ENCODE data around the gene CDH13.
A peak's percentile ranks its signal among the peaks of the same experiment; 100 is the strongest.

Gene CDH13

DNA sequence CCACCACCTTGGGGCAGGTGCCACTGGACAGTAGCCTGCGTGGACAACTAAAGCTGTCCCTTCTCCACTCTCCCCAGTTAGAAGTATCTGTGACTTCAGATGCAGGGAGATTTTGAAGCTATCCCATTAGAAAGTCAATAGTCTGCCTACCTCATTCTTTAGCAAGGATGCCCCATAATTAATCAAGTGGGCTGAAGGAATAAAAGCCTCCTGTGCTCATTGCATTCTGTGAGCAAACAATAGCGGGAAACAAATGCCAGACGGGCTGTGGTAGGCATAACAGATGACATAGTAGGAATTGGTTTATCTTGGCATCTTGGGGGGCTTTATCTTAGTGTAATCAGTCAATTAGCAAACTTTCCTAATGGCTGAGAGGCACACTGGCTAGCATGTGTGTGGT is 1084.3 kb downstream of the CDH13 start:
- DNase-seq: no peak

DNA sequence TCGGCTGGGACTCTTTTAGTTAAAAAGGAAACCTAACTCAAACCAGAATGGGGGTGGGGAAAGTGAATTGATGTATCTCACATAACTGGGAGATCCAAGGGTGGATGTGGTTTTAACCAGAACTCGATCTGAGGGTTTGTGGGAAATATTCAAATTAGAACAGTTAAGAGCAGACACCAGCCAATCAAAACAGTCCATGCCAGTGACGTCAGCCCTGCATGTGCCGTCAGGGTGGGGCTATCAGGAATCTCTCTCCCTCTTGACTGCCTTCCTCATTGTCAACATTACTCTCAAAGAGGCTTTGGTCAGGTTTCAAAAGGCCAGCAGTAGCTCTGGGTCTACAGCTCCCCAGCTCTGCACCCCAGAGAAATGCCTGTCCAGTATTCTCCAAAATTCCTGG is 1086.8 kb downstream of the CDH13 start:
- DNase-seq: peak; percentile 64

DNA sequence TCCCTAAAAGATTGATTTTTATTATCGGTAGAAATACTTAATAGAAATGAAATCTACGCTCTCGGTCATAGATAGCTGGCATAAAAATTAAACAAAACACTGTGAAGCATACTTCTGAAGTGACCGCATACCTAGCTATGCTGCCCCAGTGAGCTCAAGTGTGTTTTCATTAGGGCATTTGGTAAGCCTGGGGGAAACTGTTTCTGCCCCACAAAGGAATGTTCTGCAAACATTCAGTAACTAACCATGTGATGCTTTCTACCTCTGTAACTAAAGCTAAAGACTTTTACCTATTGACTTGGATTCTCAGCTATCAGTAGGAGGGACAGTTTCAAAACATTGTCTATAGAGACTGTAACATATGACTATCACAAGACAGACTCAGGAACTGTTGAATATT is 1087.5 kb downstream of the CDH13 start:
- DNase-seq: no peak

DNA sequence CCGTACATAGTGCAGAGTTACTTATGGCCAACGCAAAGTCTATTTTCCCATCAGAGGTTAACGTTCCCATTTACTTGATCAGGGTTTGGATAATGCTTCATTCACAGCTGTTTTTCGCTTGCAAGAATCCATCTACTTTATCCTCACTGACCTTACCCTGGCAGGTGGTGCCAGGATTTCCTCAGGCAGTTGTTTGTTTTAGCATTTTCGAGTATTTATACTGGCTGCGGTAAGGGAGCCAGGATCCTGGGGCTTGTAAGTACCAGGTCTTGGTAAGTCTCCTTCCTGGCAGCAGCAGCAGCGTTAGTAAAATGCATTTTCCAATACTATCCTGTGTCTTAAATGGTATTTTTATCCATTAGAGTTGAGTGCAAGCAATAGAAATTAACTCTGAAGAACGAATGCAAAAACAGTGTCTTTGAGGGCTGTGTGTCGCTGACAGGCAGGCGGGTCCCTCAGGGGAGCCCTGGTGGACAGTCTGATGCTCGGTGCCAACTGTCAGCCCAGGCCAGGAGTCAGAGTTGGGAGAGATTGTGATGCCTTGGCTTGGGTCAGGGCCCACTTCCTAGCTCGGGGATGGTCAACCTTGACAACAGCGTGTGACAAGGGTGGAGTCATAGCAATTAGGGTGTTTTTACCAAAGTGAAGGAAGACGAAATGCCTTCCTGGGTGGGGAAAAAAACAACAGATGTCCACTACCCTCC is 1088.6 kb downstream of the CDH13 start:
- DNase-seq: no peak

DNA sequence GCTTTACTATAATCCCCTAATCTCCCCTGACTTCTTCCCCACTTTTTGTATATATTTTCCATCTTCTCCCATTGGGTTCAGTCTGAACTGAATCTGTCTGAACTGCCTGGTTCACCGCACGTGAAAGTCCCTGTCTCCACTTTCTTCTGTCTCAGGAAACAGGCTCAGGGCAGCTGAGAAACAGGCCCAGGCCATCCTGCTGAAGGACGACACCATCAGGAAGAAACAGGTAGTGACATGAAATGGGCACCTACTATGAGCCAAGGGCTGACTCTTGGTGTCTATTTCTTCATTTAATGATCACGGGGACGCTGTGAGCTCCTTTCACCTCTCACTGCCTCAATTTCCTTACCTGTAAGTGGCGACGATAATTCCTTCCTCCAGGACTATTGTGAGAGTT is 1090.5 kb downstream of the CDH13 start:
- DNase-seq: no peak

DNA sequence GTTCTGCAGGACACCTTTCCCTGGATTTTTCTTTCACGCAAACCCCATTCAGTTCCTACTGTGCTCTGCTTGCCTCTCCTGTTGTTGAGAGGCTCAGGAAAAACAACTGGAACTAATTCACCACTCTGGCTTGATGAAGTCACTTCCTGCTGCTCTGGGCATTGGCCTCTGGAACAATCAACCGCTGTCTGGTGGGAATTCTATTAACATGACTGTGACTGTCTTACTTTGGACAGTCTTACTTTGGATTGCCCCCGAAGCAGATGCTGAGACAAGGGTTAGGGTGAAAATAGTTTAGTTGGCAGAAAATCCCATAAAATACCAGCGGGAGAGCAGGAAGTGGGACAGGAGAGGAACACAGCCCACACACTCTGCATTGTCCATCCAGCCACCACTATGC is 1091.0 kb downstream of the CDH13 start:
- DNase-seq: no peak

DNA sequence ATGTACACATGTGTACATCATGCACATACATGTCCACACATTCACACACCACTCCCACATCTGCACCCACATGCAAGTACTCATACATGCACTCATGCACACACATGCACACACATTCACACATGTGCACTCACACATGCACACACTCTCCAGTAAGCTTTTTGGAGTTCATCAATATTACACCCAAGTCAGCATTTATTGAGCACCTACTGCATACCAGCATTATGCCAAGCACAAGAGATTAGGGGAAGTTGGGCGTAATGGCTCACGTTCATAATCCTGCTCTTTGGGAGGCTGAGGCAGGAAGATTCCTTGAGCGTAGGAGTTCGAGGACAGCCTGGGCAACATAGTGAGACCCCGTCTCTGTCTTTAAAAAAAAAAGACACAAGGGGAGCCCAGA is 1093.4 kb downstream of the CDH13 start:
- DNase-seq: no peak

DNA sequence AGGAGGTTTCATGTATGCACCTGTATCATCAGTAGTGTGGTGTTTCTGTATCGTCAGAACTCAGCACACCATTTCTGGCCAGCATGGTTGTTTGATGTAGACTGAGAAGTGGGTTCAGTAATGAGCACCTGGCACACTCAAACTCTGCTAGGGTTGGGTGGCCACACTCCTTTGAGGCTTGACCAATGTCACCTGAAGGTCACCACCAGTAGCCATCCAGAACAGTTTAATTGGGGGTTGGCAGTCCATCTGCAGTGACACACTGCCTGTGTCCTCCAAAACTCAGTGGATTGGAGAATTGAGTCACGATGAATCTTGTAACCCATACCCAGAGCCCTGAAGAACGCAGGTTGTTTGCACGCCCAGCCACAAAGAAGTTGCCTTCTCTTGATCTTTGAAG is 1094.2 kb downstream of the CDH13 start:
- no peak for DNase-seq

DNA sequence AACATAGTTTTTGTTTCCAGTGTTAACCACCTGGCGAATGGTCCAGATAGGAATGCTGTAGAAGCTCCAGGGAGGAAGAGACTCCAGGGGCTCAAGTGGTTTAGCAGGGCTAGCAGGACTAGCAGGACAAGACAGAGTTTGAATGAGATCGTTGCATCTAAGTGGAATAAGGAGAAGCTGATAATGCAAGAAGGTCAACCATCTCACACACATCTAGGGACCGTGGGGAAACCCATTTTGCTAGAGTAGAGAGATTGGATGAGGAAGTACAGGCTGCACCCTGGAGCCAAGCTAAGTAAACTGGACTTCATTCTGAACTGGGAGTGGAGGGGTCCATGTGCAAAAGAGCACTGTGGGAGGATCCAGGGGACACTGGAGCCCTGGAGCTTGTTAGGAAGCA is 1094.9 kb downstream of the CDH13 start:
- peak; percentile 13 for DNase-seq

DNA sequence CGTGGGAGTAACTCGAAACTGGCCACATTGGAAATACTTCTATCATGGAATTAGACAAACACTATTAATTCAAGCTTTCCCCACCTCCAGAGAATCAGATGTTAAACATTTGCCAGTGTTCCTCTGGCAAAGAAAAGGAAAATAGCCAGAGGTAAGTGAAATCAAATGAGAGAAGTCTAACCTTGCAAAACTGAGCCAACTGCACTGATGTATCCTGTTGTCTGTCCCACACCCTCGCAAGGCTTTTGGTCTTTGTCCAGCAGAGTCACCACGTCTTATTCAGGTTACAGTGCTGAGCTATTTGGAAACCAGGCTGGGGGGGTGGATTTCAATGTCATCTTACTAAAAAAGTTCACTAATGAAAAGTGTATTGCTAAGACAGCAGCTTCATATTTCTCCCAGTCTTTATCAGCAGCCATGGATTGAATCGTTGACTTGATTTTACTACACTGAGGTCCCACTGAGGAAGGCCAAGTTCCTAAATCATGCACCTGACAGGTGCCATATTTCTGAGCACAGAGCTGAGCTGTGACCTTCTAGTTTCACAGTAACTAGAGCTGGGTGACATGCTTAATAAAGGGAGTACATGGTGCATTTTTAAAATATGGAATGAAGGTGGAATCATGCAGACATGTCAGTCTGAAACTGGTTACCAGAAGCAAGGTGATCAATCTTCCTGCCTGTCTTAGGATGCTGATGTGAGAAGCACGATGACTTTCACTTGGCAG is 1095.9 kb downstream of the CDH13 start:
- no peak for DNase-seq

DNA sequence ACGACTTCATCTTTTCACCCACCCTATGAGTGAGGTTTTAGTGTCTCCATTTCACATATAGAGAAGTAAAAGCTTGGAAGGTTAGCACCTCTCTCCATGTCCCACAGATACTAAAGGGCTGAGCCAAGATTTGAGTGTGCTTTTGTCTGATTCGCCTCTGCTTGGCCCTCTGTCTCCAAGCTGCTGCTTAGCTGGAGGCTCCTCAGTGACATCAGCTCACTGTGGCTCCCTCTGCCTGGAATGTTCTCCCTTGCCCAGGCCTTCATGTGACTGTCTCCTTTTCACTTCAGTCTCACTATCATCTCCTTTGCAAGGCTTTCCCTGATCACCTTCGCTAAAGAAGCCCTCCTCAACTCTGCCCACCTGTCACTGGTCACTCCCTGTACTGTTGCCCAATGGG is 1096.5 kb downstream of the CDH13 start:
- DNase-seq: no peak

DNA sequence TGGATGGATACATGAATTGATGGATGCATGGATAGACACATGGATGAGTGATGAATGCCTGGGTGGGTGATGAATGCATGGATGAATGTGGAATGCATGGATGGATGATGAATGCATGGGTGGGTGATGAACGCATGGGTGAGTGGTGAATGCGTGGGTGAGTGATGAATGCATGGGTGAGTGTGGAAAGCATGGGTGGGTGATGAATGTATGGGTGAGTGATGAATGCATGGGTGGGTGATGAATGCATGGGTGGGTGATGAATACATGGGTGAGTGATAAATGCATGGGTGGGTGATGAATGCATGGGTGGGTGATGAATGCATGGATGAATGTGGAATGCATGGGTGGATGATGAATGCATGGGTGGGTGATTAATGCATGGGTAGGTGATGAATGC is 1097.1 kb downstream of the CDH13 start:
- DNase-seq: no peak

DNA sequence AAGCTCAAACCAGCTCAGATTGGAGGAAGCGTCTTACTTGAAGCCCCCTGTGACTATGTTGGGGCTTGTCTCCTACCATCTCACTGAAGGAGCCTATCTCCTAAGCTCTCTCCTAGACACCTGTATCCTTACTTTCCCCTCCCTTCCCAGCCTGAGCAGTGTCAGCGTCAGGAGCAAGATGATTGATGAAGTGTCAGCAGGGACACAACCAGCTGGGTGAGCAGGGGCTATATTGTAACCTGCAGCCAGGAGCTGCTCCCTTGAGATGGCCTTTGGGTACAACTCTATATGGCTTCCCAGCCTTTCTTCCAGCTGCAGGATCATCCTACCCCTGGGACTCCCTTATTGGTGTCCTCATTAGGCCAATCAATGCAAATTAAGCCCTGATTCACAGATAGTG is 1097.8 kb downstream of the CDH13 start:
- no peak for DNase-seq

DNA sequence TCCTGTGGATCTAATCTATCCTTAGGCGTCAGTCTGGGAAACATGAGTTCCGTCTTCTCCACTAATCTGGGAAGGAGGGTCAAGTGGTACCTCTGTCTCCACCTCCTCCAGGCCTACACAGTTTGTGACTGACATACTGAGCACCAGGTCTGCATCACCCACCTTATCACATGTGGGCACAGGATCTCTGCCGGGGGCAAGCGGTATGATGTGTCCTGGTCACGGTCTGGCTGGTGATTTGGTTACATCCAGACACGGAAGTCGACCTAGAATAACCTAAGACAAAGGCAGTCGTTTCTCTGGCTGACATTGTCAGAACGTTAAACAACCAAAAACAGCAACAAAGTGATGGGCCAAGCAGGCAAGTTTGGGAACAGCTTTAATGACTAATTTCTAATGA is 1098.5 kb downstream of the CDH13 start:
- no peak for DNase-seq

DNA sequence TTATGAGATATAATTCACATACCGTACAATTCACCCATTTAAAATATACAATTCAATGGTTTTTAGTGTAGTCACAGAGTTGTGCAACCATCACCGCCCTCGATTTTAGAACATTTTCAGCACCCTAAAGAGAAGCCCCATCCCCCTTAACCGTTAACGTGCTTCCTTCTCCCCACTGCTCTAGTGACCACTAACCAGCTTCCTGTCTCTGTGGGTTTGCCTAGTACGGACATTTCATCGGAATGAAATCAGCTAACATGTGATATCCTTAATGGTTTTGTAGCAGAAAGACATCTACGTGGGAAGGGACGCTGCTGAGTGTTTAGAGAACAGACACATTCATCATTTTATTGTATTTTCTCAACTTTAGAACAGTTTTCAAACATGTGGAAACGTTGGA is 1100.2 kb downstream of the CDH13 start:
- peak; percentile 95 for DNase-seq

DNA sequence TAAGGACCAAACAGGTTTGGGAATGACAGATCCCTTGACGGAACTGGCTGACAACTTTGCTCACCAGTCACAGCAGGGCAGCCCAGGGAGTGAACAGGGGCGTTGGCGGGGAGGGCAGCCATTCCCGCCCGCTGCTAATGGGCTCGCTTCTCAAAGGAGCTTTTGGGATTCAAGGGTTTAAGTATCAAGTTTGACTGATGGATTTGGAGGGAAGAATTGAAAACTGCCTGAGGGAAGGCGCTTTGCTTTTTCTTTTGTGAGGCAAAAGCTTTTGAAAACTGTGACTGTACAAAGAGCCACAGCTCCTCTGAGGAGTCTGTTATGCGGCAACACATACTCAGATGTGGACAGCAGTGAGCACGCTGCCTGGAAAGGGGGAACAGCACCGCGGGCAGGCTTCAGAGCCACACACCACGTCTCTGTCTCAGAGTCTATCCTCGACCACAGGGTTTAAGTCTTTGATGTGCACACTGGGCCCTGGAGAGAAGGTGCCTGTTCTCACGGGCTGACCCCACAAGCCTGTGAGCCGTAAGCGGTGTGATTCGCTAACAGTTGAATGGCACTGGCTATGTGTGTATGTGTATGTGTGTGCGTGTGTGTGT is 1101.1 kb downstream of the CDH13 start:
- peak; percentile 67 for DNase-seq

DNA sequence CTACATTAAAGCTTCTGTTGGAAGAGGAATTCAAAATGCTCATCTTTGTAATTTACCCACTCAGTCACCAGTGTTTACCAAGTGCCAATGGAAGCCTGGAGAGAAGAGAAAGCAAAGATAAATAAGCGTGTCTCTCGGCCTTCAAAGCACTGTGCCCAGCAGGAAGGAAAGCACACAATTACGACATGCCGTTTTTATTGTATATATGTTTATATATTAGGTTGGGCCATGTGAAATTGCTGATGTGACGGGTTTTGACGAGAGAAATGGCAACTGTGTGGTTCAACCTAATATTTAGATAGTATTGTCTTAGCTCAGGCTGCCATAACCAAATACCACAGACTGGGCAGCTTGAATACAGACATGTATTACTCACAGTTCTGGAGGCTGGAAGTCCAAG is 1101.7 kb downstream of the CDH13 start:
- DNase-seq: no peak

DNA sequence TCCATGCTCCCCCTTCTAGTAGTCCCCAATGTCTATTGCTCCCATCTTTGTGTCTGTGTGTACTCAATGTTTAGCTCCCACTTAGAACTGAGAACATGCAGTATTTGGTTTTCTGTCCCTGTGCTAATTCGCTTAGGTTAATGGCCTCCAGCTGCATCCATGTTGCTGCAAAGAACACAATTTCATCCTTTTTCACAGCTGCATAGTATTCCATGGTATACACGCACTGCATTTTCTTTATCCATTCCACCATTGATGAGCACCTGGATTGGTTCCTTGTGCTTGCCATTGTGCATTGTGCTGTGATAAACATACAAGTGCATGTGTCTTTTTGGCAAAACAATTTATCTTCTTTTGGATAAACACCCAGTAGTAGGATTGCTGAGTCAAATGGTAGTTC is 1104.0 kb downstream of the CDH13 start:
- no peak for DNase-seq

DNA sequence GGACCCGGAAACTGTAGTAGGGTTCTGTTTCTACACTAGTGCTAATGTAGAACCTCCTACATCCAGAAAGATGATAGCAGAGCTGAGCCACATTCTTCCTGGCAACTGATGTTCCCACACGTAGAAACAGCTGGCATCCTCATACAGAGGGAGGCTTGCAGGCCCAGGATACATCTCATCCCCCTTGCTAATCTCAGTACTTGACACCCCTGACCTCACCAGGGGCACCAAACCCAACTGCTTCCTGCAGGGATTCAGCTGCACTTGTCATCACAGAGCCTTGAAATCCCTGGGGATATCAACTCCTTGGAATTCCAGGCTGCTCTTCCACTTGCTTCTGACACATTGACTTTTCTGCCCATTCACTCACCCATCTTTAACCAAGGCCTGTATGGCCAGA is 1105.8 kb downstream of the CDH13 start:
- DNase-seq: no peak

DNA sequence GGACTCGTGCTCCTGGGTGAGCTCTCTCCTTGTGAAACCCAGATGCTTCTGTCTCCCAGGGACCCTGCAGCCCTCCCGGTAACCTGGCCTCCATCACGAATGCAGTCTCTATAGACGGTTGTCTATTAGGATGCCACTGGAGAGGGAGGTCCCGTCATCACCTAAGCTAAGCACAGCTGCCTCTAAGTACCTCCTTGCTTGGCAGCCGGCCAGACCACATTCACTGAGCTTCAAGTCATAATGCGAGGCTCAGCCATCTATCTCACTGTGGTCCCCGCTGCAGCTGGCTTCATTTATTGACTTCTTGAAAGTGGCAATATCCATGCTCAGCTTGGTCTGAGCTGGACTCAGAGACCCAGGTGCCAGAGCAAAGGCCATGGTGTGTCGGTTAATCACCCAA is 1106.5 kb downstream of the CDH13 start:
- DNase-seq: no peak

DNA sequence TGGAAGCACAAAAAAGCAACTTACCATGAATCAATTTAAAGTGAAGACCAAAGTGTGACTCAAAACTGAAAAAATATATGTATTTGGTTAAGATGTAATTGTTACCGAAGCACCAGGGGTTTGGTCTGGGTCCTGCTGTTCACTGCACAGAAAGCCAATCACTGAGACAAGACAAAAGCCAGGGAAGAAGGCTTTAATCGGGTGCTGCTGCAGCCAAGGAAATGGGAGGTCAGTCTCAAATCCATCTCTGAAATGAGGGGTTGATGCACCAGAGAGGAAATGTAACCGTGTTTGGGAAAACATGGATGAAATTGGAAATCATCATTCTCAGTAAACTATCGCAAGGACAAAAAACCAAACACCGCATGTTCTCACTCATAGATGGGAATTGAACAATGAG is 1107.4 kb downstream of the CDH13 start:
- no peak for DNase-seq

DNA sequence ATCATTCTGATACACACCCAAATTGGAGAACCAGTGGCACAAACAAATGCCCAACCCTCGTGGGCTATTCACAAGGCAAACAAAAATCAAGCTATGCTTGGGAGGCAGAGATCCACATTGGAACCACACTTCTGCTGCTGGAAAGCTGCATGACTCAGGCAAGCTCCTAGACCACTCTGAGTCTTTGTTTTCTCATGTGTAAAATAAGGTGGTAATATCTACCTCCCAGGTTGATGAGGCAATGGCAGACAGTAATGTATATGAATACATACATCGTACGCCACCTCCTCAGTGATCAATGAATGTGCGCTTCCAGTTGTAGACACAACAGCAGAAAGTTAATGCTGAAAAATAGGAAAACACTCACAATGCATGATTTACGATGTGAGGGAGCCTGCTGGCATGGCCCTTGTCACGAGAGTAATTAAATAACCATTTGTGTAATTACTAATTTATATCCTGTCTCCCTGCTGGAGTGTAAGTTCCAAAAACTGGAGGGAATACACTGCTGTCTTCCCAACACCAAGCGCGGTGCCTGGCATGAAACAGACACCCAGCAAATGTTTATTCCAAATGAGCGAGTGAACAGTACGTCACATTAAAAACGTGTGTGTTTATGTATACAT is 1111.1 kb downstream of the CDH13 start:
- DNase-seq: no peak

DNA sequence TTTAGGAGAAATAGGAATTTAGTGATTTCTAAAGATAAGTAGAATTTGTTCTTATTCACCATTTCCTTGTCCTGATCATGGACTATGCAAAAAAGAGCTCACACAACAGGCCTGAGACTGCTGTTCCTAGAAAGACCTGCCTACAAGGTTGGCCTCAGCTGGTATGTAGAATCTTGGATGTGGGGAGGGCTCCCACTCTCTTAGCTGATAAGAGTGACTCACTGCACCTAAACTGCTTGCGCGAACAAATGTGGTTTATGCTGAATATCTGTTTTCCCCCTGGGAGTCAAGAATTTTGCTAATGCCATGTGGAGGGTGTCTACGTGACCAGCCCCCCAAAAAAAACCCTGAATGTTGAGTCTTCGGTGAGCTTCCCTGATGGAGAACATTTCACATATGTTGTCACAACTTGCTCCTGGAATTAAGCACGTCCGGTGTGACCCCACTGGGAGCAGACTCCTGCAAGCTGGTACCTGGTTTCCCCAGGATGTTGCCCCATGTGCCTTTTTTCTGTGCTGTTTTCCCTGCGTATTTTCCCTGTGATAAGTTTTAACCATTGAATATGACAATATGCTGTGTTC is 1112.2 kb downstream of the CDH13 start:
- DNase-seq: no peak

Measured in MV-4-11 (cell line).